Stimulated activated CD4-positive, alpha-beta T cell treated with anti-CD3 and anti-CD28 coated beads, Interleukin-4, amount 100 ng/mL, for 1 hour (primary cell): ENCODE measurements around the gene AHSA1.

ENCODE experiments used
- DNase-seq: peaks from one replicate; pipeline ENCODE4 v3.0.0-alpha.2; 2020

AHSA1 gene

GRCh38 chr14:77474479-77475177, 16.7 kb downstream of the AHSA1 start:
- no peak for DNase-seq

- DNase-seq, result no peak
Measured at GRCh38 chr14:77475432-77476115, 17.7 kb downstream of the AHSA1 start.

- no peak for DNase-seq
Measured at GRCh38 chr14:77478029-77478428, 20.1 kb downstream of the AHSA1 start.

- DNase-seq, result no peak
Measured at GRCh38 chr14:77478796-77479195, 20.9 kb downstream of the AHSA1 start.

- DNase-seq, result no peak
Measured at GRCh38 chr14:77482422-77482821, 24.5 kb downstream of the AHSA1 start.

GRCh38 chr14:77485256-77485655, 27.4 kb downstream of the AHSA1 start:
- DNase-seq, result no peak

GRCh38 chr14:77485901-77486678, 28.2 kb downstream of the AHSA1 start:
- no peak for DNase-seq

- DNase-seq, result no peak
Measured at GRCh38 chr14:77488558-77488957, 30.7 kb downstream of the AHSA1 start.

GRCh38 chr14:77489041-77489440, 31.1 kb downstream of the AHSA1 start:
- DNase-seq, result no peak

GRCh38 chr14:77490347-77490986, 32.6 kb downstream of the AHSA1 start:
- no peak for DNase-seq

GRCh38 chr14:77491056-77491455, 33.2 kb downstream of the AHSA1 start:
- DNase-seq, result no peak

GRCh38 chr14:77495334-77495733, 37.4 kb downstream of the AHSA1 start:
- DNase-seq, result no peak

- DNase-seq, result peak; percentile 54
Measured at GRCh38 chr14:77498120-77498979, 40.5 kb downstream of the AHSA1 start, which contains the start of gene ISM2. Gene ISM2, minus strand, starts transcription at chr14:77498816. Its CDS starts 23 bp downstream, at chr14:77498793.

- no peak for DNase-seq
Measured at GRCh38 chr14:77498984-77499527, 41.2 kb downstream of the AHSA1 start.

- DNase-seq, result no peak
Measured at GRCh38 chr14:77502109-77502782, 44.4 kb downstream of the AHSA1 start.

- DNase-seq, result no peak
Measured at GRCh38 chr14:77503138-77503537, 45.2 kb downstream of the AHSA1 start.

- DNase-seq, result no peak
Measured at GRCh38 chr14:77505031-77505430, 47.1 kb downstream of the AHSA1 start.

GRCh38 chr14:77507762-77508161, 49.9 kb downstream of the AHSA1 start:
- DNase-seq, result no peak

GRCh38 chr14:77508249-77508648, 50.4 kb downstream of the AHSA1 start:
- no peak for DNase-seq

- DNase-seq, result no peak
Measured at GRCh38 chr14:77508876-77509275, 51.0 kb downstream of the AHSA1 start.

- no peak for DNase-seq
Measured at GRCh38 chr14:77509366-77509765, 51.5 kb downstream of the AHSA1 start.
